GM12878 (cell line): ENCODE results near the gene SLC20A1. TPM values are rescaled to one million over a fixed set of nuclear protein-coding genes. Genes with fewer than 3 reads are reported as not detected.
A peak's percentile ranks its signal among the peaks of the same experiment; 100 is the strongest.

Experiments used
- HDAC6 ChIP-seq: fragments of 200-600 bp; sonication (generic); IDR thresholded peaks from one replicate; pipeline ENCODE4 v1.8.0; 2017; ENCODE audit warnings: antibody characterized with exemption; ENCODE audit not compliant: unreplicated experiment
- HDGF ChIP-seq: fragments of 450-650 bp; IDR thresholded peaks from 2 replicates; pipeline ENCODE4 v1.6.1; 2016; ENCODE audit warnings: antibody characterized with exemption
- IKZF1 ChIP-seq: fragments of 450-650 bp; conservative IDR thresholded peaks from 2 replicates; pipeline ENCODE4 v1.6.1; 2017; ENCODE audit warnings: antibody characterized with exemption, mild to moderate bottlenecking
- NRF1 ChIP-seq: conservative IDR thresholded peaks from 2 replicates; pipeline ENCODE4 v1.6.1; 2011; ENCODE audit warnings: mild to moderate bottlenecking, low read depth, low read length, improper control_type of control experiment
- RAD51 ChIP-seq: fragments of 450-650 bp; IDR thresholded peaks from 2 replicates; pipeline ENCODE4 v1.6.1; 2016; ENCODE audit warnings: moderate library complexity, mild to moderate bottlenecking, inconsistent platforms
- RUNX3 ChIP-seq: IDR thresholded peaks from 2 replicates; pipeline ENCODE4 v1.6.1; 2012; ENCODE audit warnings: low read length, inconsistent platforms
- SPI1 ChIP-seq: IDR thresholded peaks from 2 replicates; pipeline ENCODE4 v1.6.1; 2011; ENCODE audit warnings: low read depth, mild to moderate bottlenecking, low read length, moderate library complexity, borderline replicate concordance; ENCODE audit not compliant: insufficient read depth
- TCF12 ChIP-seq: IDR thresholded peaks from 2 replicates; pipeline ENCODE4 v1.6.1; 2011; ENCODE audit warnings: low read depth, mild to moderate bottlenecking, low read length
- TCF3 ChIP-seq: IDR thresholded peaks from 2 replicates; pipeline ENCODE4 v1.6.1; 2012; ENCODE audit warnings: low read depth, mild to moderate bottlenecking, low read length, borderline replicate concordance; ENCODE audit not compliant: insufficient read depth
- YBX1 ChIP-seq: fragments of 450-650 bp; IDR thresholded peaks from 2 replicates; pipeline ENCODE4 v1.6.1; 2016; ENCODE audit warnings: antibody characterized with exemption
- polyA plus RNA-seq, 11 experiments: library from polyadenylated mRNA; depleted of rRNA in 4 of 11; unstranded in 6 of 11; stranded (reverse) in 5 of 11; fragments of >200 nt; fragmentation: Nextera tagmentation in 4 of 11; fragmentation: Illumina TruSeq in 1 of 11; extraction: Ambion mirVana in 4 of 11; extraction: Trizol in 1 of 11; gene quantifications; 1 replicate in 1 of 11; 2 replicates in 10 of 11; pipeline versions ENCODE4 v1.2.1 to v1.2.3, GENCODE V29; 2011 to 2016; ENCODE audit warnings: inconsistent platforms in 2 of 11, missing spikeins in 2 of 11, low read depth in 1 of 11
- total RNA-seq, 4 experiments: library from RNA; depleted of rRNA in 3 of 4; stranded (reverse); fragments of >200 nt in 3 of 4; fragmentation: Illumina TruSeq in 1 of 4; extraction: Trizol in 1 of 4; gene quantifications; 2 replicates each; pipeline versions ENCODE4 v1.2.1 to v1.2.3, GENCODE V29; 2013 to 2021
- TF ChIP-seq, protein P1 (sequence below): IDR thresholded peaks from 2 replicates; pipeline ENCODE4 v1.6.1; 2012; ENCODE audit warnings: low read length, inconsistent platforms
- TF ChIP-seq, protein P2 (sequence below): IDR thresholded peaks from 2 replicates; pipeline ENCODE4 v1.6.1; 2011; ENCODE audit warnings: borderline replicate concordance, low read depth, mild to moderate bottlenecking, moderate library complexity, low read length; ENCODE audit not compliant: insufficient read depth, poor library complexity, severe bottlenecking
- TF ChIP-seq, protein P3 (sequence below): fragments of 450-650 bp; formaldehyde crosslinking; IDR thresholded peaks from 2 replicates; pipeline ENCODE4 v1.5.0; 2022; ENCODE audit warnings: mild to moderate bottlenecking, missing genetic modification characterization

SLC20A1 gene
- total and polyA plus RNA-seq, 10 of the 15 experiments (the other 5 are each of a cell fraction or from before 2014, with no cell fraction given) = 21.2 to 59.1 (median 43.2) TPM

DNA sequence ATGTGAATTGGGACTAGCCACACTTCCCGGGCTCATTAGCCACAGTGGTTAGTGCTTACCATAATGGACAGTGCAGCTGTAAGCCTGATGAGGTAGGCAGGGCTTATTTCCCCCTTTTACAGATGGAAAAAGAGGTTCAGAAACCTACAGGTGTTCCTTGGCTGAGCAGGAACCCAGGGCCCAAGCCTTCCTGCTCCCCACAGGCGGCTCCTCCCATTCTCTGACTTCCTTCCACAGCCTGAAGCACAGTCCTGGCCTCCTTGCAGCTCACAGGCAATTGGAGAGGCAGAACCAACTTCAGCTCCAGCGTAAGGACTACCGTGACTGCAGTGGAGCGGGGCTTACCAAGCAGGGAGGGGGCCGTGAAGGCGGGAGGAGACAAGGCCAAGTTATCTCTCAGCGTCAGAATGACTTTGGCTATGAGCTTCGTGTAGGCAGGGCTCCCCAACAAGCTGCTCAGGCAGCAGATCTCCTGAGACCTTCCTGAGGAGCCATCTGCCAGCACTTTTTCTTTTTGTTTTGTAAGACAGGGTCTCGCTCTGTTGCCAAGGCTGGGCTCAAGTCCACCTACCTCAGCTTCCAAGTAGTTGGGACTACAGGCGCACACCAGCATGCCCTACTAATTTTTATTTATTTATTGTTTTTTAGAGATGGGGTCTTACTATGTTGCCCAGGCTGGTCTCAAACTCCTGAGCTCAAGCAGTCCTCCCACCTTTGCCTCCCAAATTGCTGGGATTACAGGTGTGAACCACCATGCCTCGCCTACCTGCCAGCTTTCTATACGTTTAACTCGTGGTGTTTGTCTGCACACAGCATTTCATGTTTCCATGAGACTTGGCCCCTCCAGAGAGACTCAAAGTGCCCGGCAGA lies 40.8 kb downstream of the SLC20A1 start (continued):
- TF ChIP-seq, protein P1, sequence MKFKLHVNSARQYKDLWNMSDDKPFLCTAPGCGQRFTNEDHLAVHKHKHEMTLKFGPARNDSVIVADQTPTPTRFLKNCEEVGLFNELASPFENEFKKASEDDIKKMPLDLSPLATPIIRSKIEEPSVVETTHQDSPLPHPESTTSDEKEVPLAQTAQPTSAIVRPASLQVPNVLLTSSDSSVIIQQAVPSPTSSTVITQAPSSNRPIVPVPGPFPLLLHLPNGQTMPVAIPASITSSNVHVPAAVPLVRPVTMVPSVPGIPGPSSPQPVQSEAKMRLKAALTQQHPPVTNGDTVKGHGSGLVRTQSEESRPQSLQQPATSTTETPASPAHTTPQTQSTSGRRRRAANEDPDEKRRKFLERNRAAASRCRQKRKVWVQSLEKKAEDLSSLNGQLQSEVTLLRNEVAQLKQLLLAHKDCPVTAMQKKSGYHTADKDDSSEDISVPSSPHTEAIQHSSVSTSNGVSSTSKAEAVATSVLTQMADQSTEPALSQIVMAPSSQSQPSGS = no peak
- TF ChIP-seq SPI1 = 0 out of 2 replicates have a peak, but pooled peaks have one; percentile 16
- no peak for TF ChIP-seq RAD51
- TF ChIP-seq RUNX3 = peak; percentile 60
- TF ChIP-seq, protein P2, sequence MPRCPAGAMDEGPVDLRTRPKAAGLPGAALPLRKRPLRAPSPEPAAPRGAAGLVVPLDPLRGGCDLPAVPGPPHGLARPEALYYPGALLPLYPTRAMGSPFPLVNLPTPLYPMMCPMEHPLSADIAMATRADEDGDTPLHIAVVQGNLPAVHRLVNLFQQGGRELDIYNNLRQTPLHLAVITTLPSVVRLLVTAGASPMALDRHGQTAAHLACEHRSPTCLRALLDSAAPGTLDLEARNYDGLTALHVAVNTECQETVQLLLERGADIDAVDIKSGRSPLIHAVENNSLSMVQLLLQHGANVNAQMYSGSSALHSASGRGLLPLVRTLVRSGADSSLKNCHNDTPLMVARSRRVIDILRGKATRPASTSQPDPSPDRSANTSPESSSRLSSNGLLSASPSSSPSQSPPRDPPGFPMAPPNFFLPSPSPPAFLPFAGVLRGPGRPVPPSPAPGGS = no peak
- no peak for TF ChIP-seq HDGF
- no peak for TF ChIP-seq HDAC6
- TF ChIP-seq, protein P3, sequence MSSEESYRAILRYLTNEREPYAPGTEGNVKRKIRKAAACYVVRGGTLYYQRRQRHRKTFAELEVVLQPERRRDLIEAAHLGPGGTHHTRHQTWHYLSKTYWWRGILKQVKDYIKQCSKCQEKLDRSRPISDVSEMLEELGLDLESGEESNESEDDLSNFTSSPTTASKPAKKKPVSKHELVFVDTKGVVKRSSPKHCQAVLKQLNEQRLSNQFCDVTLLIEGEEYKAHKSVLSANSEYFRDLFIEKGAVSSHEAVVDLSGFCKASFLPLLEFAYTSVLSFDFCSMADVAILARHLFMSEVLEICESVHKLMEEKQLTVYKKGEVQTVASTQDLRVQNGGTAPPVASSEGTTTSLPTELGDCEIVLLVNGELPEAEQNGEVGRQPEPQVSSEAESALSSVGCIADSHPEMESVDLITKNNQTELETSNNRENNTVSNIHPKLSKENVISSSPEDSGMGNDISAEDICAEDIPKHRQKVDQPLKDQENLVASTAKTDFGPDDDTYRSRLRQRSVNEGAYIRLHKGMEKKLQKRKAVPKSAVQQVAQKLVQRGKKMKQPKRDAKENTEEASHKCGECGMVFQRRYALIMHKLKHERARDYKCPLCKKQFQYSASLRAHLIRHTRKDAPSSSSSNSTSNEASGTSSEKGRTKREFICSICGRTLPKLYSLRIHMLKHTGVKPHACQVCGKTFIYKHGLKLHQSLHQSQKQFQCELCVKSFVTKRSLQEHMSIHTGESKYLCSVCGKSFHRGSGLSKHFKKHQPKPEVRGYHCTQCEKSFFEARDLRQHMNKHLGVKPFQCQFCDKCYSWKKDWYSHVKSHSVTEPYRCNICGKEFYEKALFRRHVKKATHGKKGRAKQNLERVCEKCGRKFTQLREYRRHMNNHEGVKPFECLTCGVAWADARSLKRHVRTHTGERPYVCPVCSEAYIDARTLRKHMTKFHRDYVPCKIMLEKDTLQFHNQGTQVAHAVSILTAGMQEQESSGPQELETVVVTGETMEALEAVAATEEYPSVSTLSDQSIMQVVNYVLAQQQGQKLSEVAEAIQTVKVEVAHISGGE (CRISPR knock-in tag) = no peak
- 0 out of 2 replicates have a peak, but pooled peaks have one; percentile 27 for TF ChIP-seq IKZF1
- TF ChIP-seq NRF1 = no peak
- TF ChIP-seq YBX1 = no peak
- TF ChIP-seq TCF3 = peak; percentile 37; the same call in 1 of the 2 replicates
- peak; percentile 56; the same call in 1 of the 2 replicates for TF ChIP-seq TCF12
